K562 (cell line): ENCODE results near the gene LRP1. TPM values are rescaled to one million over a fixed set of nuclear protein-coding genes. Genes with fewer than 3 reads are reported as not detected.

Experiments
- CTBP1 ChIP-seq: fragments of 450-650 bp; IDR thresholded peaks from 2 replicates; pipeline ENCODE4 v1.6.1; 2016; ENCODE audit warnings: borderline replicate concordance
- KDM4B ChIP-seq, 2 experiments: fragments of 450-650 bp in 1 of 2; sonication (generic) in 1 of 2; IDR thresholded peaks; 2 replicates each; pipeline ENCODE4 v1.6.1; 2016 to 2017; ENCODE audit warnings: borderline replicate concordance in 2 of 2, antibody characterized with exemption in 1 of 2, low read depth in 1 of 2, mild to moderate bottlenecking in 1 of 2
- RBBP5 ChIP-seq: fragments of 200-600 bp; sonication (generic); IDR thresholded peaks from 2 replicates; pipeline ENCODE4 v1.6.1; 2012; ENCODE audit warnings: borderline replicate concordance, mild to moderate bottlenecking, low read length, control low read depth, inconsistent platforms; ENCODE audit not compliant: insufficient read depth, poor library complexity, severe bottlenecking
- RBM39 ChIP-seq: fragments of 200-400 bp; formaldehyde crosslinking; optimal IDR thresholded peaks from 2 replicates; pipeline ENCODE3; 2018; ENCODE audit warnings: low read depth, low read length
- polyA plus RNA-seq, 8 experiments: library from polyadenylated mRNA; depleted of rRNA in 4 of 8; stranded (reverse) in 5 of 8; unstranded in 3 of 8; fragments of >200 nt; fragmentation: Nextera tagmentation in 2 of 8; fragmentation: Illumina TruSeq in 1 of 8; extraction: Ambion mirVana in 2 of 8; extraction: Trizol in 1 of 8; gene quantifications; 2 replicates each; pipeline versions ENCODE4 v1.2.1 to v1.2.3, GENCODE V29; 2011 to 2014; ENCODE audit warnings: inconsistent platforms in 1 of 8, missing spikeins in 1 of 8
- total RNA-seq, 7 experiments: library from RNA; depleted of rRNA in 6 of 7; stranded (reverse); fragments of >200 nt in 6 of 7; fragmentation: Illumina TruSeq in 2 of 7; extraction: Trizol in 2 of 7; gene quantifications; 2 replicates each; pipeline versions ENCODE4 v1.2.1 to v1.2.3, GENCODE V29; 2011 to 2021; ENCODE audit warnings: low replicate concordance in 1 of 7
- TF ChIP-seq, protein P1 (sequence below): fragments of 250-450 bp; sonication (Bioruptor Pico); IDR thresholded peaks from 2 replicates; pipeline ENCODE4 v1.9.0; 2021; ENCODE audit warnings: mild to moderate bottlenecking, inconsistent platforms
- TF ChIP-seq, protein P2 (sequence below): IDR thresholded peaks from 2 replicates; pipeline ENCODE4 v1.6.1; 2011; ENCODE audit not compliant: insufficient read length; ENCODE audit errors: extremely low read depth
- TF ChIP-seq, protein P3 (sequence below): fragments of 250-450 bp; sonication (Bioruptor Pico); IDR thresholded peaks from 2 replicates; pipeline ENCODE4 v1.5.0; 2021
- TF ChIP-seq, protein P4 (sequence below): fragments of 200-800 bp; sonication (Bioruptor generic); IDR thresholded peaks from 2 replicates; pipeline ENCODE4 v1.6.1; 2017; ENCODE audit warnings: missing genetic modification characterization, missing compliant biosample characterization

LRP1 gene
- total and polyA plus RNA-seq, 9 of the 15 experiments (the other 6 are each of a cell fraction or from before 2014, with no cell fraction given) = 0.04 to 0.64 (median 0.19) TPM; not detected in 2

DNA sequence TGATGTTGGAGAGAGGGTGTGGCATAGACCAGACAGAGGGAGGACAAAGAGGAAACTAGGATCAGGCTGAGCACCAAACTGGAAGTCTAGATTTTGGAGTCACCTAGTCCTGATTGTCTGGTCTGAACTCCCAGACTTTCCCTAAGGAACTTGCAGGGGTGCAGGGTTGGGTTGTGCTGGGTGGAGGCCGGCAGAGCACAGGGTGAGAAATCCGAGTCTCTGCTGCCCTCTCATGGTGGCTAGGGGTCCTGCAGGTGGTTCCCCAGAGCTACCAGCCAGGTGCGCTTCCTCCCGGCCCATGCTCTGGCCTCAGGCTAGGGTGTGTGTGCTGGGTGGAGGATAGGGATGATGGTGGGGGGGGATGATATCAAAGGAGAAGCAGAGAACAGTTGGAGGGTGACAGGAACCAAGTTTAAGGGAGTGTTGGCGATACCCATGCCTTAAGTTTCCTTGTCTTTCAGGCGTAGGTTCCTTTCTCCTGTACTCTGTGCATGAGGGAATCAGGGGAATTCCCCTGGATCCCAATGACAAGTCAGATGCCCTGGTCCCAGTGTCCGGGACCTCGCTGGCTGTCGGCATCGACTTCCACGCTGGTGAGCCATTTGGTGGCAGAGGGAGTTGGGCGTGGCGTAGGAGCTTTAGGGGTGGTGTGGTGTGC is 54.8 kb downstream of the LRP1 start (continued):
- TF ChIP-seq, protein P1, sequence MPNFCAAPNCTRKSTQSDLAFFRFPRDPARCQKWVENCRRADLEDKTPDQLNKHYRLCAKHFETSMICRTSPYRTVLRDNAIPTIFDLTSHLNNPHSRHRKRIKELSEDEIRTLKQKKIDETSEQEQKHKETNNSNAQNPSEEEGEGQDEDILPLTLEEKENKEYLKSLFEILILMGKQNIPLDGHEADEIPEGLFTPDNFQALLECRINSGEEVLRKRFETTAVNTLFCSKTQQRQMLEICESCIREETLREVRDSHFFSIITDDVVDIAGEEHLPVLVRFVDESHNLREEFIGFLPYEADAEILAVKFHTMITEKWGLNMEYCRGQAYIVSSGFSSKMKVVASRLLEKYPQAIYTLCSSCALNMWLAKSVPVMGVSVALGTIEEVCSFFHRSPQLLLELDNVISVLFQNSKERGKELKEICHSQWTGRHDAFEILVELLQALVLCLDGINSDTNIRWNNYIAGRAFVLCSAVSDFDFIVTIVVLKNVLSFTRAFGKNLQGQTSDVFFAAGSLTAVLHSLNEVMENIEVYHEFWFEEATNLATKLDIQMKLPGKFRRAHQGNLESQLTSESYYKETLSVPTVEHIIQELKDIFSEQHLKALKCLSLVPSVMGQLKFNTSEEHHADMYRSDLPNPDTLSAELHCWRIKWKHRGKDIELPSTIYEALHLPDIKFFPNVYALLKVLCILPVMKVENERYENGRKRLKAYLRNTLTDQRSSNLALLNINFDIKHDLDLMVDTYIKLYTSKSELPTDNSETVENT = no peak
- TF ChIP-seq RBBP5 = no peak
- peak; percentile 36 for TF ChIP-seq RBM39
- TF ChIP-seq KDM4B (IDR thresholded peaks at IDR 0.05; ENCODE audit: borderline replicate concordance in 2 of 2, low read depth in 1 of 2) = no peak
- peak; percentile 51; the same call in 1 of the 2 replicates for TF ChIP-seq CTBP1
- TF ChIP-seq, protein P2, sequence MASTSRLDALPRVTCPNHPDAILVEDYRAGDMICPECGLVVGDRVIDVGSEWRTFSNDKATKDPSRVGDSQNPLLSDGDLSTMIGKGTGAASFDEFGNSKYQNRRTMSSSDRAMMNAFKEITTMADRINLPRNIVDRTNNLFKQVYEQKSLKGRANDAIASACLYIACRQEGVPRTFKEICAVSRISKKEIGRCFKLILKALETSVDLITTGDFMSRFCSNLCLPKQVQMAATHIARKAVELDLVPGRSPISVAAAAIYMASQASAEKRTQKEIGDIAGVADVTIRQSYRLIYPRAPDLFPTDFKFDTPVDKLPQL = no peak
- TF ChIP-seq, protein P3, sequence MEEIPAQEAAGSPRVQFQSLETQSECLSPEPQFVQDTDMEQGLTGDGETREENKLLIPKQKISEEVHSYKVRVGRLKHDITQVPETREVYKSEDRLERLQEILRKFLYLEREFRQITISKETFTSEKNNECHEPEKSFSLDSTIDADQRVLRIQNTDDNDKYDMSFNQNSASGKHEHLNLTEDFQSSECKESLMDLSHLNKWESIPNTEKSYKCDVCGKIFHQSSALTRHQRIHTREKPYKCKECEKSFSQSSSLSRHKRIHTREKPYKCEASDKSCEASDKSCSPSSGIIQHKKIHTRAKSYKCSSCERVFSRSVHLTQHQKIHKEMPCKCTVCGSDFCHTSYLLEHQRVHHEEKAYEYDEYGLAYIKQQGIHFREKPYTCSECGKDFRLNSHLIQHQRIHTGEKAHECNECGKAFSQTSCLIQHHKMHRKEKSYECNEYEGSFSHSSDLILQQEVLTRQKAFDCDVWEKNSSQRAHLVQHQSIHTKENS (CRISPR knock-in tag) = no peak
- TF ChIP-seq, protein P4, sequence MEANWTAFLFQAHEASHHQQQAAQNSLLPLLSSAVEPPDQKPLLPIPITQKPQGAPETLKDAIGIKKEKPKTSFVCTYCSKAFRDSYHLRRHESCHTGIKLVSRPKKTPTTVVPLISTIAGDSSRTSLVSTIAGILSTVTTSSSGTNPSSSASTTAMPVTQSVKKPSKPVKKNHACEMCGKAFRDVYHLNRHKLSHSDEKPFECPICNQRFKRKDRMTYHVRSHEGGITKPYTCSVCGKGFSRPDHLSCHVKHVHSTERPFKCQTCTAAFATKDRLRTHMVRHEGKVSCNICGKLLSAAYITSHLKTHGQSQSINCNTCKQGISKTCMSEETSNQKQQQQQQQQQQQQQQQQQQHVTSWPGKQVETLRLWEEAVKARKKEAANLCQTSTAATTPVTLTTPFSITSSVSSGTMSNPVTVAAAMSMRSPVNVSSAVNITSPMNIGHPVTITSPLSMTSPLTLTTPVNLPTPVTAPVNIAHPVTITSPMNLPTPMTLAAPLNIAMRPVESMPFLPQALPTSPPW (CRISPR knock-in tag) = no peak
